GM19463 (cell line): Measurements from ENCODE around the gene RFC3.
"Not testable (repeated sequence)": the region's sequence is repeated elsewhere in the genome, so short reads cannot be mapped to it uniquely, and the experiment has no call there.

Source experiments
- ATAC-seq: cut with Tn5 transposase; IDR thresholded peaks from one replicate; pipeline ENCODE4 v1.9.1; 2021; ENCODE audit warnings: mild to moderate bottlenecking, moderate library complexity; ENCODE audit not compliant: unreplicated experiment

Gene RFC3

DNA sequence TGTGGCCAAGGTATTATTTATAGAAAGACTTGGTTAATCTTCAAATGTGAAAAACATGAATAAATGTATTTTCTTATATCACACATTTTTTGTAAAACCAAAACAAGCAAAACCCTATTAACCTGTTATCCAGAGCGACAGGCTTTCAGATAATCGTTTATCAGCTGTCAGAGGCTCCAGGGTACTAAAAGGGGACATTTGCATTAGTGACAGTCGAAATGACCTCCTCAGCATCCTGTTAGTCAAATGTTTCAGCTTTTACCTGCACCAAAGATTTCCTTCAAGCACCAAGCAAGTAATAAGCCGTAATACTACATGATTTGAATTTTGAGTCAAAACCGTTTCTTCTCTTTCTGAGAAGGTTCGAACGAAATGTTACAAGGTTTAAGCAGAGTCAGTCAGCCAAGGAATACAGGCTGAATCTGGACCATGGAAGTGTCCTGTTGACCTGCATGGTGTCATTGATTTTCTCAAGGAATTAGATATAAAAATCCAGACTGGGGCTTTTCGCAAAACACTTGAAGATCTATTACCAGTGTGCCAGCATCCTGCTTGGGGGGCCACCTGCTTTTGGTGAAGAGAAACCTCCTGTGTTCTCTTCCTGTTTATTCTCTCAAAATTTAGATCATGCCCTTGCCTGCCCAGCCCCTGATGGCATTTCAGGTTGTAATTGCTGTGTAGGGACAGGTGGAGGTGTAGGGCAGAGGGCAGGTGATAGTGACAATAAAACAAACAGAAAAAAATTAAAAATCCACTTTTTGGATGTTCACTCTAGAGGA is 11.3 kb upstream of the RFC3 start:
- ATAC-seq: no peak

DNA sequence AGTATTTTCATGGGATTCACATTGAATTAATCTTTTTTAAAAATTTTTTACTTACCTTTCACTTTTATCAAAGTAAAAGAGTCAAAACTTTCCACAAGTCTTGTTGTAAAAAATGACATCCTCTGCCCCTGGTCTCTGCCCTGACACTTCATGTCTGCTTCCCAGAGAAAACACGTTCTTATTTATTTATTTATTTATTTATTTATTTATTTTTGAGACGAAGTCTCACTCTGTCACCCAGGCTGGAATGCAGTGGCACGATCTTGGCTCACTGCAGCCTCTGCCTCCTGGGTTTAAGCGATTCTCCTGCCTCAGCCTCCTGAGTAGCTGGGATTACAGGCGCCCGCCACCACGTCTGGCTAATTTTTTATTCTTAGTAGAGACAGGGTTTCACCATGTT is 5.1 kb upstream of the RFC3 start:
- ATAC-seq: not testable (repeated sequence)

DNA sequence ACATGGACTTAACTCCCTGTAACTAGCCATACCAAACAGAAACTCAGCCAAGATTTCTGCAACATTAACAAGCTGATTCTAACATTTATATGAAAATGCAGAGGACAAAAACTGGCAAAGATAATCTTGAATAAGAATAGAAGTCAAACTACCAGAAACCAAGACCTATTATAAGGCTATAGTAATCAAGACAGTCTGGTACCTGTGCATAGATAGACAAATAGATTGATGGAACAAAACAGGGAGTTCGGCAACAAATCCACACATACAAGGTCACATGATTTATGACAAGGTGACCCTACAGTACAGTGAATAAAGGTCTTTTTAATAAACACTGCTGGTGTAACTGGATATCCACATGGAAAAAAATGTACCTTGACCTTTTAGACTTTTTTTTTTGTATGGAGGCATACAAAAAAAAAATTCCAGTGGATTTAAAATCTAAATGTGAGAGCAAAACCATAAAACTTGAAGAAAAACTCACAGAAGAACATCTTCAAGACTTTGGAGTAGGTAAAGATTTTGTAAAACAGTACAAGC is 2.9 kb upstream of the RFC3 start:
- ATAC-seq: no peak

DNA sequence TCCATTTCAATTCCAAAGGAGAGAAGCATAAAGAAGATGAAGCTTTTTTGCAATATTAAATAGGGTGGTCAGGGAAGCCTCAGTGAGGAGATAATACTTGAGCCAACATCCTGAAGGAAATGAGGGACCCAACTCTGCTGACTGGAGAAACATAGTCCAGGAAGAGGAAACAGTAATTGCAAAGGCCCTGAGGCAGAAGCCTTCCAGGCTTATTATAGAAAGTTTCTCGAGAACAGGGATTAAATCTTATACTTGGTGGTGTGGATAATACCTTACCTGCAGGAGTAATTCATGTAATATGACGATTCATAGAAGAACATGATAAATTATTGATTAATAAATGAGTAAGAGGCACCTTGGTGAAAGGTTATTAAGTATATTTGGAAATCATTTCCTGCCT is 1.0 kb upstream of the RFC3 start:
- no peak for ATAC-seq

DNA sequence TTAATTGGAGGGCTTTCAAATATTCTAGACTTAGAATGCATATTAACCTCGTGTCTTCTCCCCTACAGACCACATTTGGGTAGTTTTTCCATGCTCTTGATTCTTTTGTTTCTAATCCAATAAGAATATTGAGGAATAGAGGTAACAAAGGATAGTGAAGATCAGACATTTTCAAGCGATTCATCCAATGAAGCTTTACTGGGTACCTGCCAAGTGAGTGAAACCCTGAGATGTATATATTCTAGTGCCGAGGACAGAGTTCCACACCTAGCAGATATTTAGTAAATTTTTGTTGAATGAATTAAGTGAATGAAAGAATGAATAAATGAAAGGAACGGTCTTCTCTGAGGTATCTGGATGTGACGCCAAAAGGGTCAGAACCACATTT is 442 bp upstream of the RFC3 start:
- peak; percentile 3 for ATAC-seq

DNA sequence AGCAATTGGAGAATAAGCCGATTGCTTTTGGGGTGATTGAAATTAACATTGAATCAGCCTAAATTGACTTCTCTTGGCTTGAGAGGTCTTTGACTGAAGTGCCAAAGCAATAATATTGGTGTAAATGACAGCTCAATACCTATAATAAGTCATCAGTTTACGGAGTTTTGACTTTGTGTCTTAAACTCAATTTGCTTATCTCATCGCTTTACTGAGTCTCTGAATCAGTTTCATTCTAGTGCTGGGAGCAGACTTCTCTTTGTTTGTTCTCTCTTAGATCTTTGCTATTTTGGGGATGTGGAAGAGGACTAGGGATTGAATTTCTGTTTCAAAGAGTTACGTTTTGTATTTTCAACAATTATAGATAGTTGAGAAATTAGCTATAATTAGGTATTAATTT is 7.1 kb downstream of the RFC3 start:
- no peak for ATAC-seq

DNA sequence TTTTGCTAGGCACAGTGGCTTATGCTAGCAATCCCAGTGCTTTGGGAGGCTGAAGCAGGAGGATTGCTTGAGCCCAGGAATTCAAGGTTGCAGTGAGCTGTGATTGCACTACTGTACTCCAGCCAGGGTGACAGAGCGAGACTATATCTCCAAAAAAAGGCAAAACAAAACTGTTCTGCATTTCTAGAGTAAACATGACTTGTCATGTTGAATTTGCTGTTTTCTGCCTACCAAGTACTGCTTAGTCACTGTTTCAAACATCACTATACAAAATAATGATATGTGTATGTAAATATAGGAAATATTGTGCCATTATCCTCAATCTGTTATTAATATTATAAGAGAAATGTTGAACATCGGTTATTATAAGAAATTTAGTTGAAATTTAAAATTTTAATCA is 9.2 kb downstream of the RFC3 start:
- no peak for ATAC-seq

DNA sequence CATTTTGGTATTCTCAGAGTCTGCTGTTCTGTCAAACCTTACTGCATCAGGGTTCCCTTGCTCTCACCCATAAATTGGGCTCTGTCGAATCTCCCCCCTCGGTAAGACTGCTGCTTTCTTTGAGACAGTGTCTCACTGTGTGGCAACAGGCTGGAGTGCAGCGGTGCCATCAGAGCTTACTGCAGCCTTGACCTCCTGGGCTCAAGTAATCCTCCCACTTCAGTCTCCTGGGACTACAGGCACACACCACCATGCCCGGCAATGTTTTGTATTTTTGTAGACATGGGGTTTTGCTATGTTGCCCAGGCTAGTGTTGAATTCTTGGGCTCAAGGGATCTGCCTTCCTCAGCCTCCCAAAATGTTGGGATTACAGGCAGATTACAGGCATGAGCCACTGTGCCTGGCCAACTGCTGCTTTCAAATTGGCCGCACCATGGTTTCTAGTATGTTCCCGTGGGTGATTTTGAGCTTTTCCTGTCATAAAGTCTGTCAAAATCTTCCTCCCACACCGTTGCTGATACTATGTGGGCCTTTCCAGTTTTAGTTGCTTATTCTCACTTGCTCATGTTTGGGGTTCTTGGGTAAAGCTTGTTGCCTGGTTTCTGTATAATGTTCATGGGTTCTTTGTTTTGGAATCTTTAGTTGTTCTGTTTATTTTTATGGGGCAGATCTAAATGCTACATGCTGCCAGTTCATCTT is 10.6 kb downstream of the RFC3 start:
- no peak for ATAC-seq

DNA sequence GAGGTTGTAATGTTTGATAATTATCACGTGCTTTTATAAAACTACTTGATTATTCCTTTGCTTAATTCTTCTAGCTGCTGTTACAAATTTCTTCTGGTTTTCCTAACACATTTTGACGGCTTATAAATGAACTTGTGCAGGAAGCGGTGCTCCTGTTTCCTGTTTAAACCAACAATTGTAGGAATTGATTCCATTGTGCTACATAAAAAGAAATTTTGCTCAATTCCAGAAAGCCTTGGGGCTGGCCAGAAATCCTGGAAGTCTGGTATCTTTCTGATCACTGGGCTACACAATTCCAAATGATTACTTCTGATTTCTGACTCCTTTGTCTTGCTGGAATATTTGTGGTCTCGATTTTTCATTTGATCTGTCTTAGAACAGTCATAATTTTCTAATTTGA is 14.9 kb downstream of the RFC3 start:
- ATAC-seq: no peak

DNA sequence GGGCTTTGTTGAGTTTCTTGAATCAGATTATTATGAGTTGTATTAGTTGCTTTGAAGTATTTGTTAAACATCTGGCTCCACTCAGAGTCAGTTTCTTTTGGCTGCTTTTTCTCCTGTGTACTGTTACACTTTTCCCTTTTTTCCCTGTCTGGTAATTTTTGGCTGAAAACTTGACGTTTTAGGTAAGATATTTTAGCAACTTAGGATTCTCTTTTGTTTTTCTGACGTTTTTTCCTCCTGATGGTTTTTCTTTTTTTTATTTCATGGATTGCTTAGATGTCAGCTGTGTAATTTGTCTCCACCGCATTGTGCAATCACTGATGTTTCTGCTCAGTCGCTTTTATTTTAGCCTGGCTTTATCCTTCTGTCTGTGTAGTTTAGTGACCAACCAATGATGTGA is 20.7 kb downstream of the RFC3 start:
- no peak for ATAC-seq

DNA sequence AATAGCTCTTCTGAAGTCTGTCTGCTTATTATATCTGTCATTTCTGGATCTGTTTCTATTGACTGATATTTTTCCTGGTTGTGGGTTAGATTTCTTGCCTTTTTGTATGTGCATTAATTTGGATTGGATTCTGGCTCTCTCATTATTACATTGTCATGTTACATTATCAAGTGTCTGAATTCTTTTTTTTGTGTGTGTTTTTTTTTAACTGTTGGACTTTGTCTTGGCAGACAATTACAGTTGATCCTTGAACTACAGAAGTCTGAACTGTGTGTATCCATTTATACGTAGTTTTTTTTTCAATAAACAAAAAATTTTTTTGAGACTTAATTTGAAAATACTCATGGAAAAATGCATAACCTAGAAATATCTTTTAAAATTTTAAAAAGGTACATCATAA is 22.5 kb downstream of the RFC3 start:
- ATAC-seq: no peak

DNA sequence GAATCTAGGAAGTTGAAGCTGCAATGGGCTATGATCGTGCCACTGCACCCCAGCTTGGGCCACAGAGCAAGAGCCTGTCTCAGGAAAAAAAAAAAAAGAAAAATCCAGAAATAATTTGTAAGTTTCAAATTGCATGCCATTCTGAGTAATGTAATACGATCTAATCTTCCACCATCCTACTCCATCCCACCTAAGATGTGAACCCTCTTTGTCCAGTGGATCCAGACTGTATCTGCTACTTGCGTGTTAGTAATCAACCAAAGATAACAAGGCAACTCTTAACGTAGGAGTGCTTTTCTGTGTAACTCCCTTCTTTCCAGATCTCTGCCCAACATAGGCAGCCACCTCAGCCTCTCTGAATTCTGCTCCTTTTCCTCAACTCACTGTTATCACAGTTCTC is 24.3 kb downstream of the RFC3 start:
- no peak for ATAC-seq

DNA sequence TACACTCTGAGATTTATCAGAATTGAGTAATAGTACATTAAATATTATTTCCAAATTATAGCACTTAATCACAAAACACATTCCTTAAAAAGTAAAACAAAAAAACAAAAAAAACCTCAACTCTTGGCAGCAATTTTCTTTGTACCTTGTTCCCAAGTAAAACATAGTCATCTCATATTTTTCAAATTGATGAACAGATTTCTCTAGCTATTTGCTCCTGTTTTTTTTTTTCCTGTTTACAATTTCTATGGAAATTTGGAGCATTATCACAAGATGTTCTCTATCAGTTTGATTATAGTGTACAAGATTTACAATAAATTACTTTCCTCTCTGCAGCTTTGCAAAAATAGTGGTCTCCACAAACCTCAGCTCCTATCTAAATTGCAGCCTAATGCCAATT is 25.0 kb downstream of the RFC3 start:
- ATAC-seq: no peak

DNA sequence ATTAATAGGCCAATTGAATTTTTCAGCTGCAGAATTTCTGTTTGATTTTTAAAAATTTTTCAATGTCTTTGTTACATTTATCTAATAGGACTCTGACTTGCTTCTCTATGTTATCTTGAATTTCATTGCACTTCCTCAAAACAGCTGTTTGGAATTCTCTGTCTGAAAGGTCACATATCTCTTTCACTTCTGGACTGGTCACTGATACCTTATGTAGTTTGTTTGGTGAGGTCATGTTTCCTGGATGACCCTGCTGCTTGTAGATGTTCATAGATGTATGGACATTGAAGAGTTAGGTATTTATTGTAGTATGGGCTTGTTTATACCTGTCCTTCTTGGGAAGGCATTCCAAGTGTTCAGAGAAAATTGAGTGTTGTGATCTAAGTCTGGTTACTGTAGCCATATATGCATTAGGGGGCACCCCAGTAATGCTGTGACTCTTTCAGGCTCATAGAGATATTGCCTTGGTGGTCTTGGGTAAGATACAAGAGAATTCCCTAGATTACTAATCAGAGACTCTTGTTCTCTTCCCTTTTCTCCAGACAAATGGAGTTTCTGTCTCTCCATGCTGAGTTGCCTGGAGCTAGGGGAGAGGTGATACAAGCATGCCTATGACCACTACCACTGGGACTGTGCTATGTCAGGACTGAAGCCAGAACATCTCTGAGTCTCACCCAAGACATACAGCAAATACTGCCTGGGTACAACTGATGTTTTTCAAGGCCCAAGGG is 27.8 kb downstream of the RFC3 start:
- ATAC-seq: no peak

DNA sequence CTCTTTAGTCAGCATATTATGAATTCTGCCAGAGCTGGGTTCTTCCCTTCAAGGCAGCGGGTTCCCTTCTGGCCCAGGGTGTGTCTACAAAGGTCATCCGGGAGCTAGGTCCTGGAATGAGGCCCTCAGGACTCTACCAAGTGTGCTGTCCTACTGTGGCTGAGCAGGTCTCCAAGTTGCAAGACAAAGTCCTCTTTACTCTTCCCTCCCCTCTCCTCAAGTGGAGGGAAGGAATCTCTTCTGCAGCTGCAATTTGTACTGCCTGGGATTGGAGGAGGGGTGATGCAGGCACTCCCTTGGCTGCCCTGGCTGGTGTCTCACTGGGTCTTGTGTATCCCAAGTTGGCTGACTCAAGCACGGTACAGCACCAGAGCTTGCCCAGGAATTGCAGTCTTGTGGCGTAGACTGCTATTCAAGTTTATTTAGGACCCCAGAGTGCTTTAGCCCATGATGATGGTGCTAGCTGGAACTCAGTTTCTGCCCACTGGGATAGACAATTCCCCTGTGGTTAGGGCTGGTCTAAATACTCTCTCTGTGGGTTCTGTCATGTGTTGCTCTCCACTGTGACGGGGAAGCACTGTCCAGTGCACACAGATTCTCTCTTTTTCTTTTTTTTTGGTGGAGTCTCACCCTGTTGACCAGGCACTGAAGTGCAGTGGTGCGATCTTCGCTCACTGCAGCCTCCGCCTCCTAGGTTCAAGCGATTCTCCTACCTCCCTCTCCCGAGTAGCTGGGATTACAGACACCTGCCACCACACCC is 28.5 kb downstream of the RFC3 start:
- ATAC-seq: peak; percentile 61

DNA sequence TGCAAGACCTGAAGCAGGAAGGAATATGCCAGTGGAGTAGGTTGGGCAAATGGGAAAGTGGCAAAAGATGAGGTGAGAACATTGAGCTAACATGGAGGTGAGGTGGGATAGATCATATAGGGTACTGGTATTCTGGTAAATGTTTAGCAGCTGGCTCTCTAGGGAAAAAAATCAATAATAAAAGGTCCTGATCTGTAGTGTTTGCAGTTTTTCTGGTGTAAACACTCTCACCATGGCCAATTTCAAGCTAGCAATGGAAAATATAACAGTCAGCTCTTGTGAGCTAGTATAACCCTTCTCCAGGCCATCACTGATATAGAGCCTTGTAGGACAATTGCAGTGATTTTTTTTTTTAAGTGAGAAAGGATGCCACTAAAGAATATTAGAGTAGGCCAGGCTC is 31.3 kb downstream of the RFC3 start:
- no peak for ATAC-seq

DNA sequence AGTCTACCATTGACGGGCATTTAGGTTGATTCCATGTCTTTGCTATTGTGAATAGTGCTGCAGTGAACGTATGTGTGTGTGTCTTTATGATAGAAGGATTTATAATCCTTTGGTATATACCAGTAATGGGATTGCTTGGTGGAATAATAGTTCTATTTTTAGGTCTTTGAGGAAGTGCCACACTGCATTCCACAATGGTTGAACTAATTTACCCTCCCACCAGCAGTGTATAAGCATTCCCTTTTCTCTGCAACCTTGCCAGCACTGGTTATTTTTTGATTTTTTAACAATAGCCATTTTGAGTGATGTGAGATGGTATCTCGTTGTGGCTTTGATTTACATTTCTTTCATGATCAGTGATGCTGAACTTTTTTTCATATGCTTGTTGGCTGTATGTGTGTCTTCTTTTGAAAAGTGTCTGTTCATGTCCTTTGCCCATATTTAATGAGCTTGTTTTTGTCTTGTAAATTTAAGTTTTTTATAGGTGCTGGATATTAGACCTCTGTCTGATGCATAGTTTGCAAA is 37.5 kb downstream of the RFC3 start:
- ATAC-seq: no peak

DNA sequence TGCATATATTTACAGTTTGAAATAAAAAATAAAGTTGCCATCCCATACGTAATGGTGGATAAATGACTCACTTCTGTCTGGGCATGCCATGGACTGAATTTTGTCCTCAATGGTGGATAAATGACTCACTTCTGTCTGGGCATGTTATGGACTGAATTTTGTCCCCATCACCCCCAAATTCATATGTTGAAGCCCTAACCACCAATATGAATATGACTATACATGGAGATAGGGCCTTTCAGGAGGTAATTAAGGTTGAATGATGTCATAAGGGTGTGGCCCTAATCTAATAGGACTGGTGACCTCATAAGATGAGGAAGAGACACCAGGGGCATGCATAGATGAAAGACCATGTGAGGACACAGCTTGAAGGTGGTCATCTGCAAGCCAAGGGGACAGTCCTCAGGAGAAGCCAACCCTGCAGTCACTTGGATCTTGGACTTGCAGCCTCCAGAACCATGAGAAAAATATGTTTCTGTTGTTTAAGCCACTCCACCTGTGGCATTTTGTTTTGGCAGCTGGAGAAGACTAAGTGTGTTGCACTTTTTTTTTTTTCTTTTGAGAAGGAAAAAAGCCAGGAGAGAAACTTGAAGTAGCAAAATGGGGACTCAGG is 41.8 kb downstream of the RFC3 start:
- no peak for ATAC-seq

DNA sequence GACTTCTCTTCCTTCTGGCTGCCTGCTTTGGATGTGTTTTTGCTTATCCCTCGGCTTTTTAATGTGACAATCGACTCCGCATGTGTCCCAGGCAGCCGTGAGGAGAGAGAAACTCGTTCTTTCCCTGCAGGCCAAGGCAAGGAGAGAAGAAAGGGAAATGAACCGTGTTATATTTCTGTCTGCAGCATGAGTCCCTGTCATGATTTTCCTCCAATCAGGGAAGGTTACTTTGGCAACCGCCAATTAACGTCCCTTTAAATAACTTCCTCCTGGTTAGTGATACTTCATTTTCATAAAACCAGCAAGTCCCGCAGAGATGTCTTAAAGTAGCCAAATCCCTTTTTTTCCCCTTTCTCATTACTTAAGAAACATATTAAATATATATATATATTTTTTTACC is 42.6 kb downstream of the RFC3 start:
- ATAC-seq: no peak

DNA sequence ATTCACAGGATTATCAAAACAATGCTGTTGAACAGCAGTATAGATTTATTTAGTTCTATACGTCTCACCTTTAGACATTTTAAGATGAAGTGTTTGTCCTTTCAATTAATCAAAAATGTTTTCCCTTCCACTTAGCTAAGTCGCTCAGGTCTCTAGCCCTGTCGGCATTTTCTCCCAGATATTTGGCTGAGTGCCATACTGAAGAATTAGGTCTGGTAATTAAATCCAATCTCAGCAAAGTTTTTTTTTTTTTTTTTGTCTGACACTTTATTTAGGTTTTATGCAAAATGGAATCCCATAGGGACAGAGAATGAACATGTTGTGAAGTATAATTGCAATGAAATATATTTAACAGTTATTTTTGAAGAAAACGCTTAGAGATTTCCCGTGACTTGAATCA is 44.1 kb downstream of the RFC3 start:
- no peak for ATAC-seq
